HG03045 (cell line): Measurements from ENCODE around the gene SCUBE3.

Experiments used
- ATAC-seq: cut with Tn5 transposase; IDR thresholded peaks from one replicate; pipeline ENCODE4 v1.9.1; 2021; ENCODE audit warnings: mild to moderate bottlenecking, moderate library complexity; ENCODE audit not compliant: unreplicated experiment

SCUBE3 gene

GRCh38 chr6:35181308-35181932 is 32.3 kb upstream of the SCUBE3 start:
- no peak for ATAC-seq

- ATAC-seq, result no peak
Observed at GRCh38 chr6:35181933-35182612, 31.7 kb upstream of the SCUBE3 start.

GRCh38 chr6:35183281-35183680 is 30.5 kb upstream of the SCUBE3 start:
- ATAC-seq, result no peak

DNA sequence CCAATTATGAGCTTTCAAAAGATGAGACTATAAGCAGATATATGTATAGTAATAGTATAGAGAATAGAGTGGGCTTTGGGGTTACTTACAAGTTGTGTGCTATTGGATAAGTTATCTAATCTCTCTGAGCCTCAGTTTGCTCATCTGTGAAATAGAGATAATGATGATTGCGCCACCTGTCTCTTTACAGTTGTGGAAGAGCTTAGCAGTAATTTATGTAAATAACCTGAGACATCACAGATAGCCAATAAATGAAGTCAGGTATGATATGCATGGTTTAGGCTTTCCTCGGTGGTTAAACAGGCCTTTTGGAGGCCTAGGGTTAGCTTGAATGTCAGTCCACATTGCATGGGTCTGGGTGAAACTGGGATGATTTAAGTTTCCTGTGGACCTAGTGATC is 29.8 kb upstream of the SCUBE3 start:
- no peak for ATAC-seq

GRCh38 chr6:35184580-35185301 is 29.0 kb upstream of the SCUBE3 start:
- no peak for ATAC-seq

DNA sequence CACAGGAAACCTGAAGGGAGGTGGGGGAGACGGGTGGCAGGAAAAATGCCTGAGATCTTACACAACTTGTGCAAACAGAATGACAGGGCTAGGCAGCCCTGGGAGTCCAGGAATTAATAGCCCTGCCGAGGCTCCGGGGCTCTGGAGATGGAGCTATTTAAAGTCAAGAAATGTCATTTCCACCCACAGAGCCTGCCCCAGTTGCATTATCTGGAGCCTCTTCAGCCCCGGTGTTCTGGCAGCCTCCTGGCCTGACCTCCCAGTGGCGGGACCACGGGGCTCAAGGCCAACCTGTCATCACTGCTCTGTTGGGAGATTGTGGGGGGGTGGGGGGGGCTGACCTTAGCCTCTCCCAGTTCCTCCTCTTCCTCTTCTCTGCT is 28.5 kb upstream of the SCUBE3 start:
- ATAC-seq, result no peak

DNA sequence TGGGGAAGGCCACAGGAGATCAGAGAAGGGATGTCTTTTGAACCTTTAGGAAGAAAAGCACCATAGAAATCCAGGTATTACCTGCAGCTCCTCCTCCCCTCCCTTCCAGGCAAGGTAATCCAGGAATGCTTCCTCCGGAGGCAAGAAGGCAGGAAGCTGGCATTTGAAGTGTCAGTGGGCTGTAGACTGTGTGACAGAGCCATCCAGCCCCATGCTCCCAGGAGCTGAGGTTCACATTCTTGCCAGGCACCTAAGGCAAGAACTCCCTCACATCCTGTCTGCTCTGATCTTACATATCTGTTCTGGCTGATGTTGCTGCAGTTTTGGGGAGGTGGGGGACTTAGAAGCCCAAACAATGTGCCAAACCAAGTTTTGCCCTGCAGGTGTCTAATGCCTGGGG is 27.8 kb upstream of the SCUBE3 start:
- ATAC-seq, result no peak

- no peak for ATAC-seq
Observed at GRCh38 chr6:35186571-35186970, 27.2 kb upstream of the SCUBE3 start.

DNA sequence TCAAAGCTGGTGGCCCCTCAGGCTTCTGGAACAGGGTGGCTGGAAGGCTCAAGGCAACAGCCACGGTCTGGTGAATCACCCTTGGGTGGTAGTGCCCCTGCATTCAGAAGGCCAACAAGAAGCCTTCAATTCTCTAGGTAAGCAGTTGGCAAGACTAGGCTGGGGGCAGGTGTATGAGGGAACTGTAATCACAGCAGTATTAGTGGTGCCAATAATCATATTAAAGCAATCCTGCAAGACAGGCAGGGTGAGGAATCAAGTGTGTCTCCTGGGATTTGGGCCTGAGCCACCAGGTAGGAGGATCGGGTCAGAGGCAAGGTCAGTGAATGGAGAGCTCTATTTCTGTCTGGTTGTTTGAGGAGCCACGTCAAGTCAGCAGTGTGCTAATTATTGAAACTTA is 24.9 kb upstream of the SCUBE3 start:
- ATAC-seq, result no peak

DNA sequence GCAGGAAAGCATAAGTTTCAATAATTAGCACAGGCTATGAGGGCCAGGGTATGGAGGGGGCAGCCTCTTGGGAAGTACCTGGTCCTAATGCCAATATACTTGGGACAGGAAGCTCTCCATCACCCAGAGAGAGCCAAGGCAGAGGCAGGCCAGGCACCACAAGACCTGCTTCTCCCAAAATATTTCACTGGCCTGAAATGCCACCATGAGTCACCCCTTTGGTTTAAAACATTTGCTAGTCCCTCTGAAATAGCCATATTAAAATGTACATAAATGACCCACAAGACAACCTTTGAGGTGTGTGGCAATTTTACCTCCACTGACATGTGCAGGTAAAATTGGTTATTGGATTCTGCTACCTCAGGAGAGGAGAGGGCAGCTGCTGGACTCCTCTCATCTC is 23.4 kb upstream of the SCUBE3 start:
- ATAC-seq, result no peak

DNA sequence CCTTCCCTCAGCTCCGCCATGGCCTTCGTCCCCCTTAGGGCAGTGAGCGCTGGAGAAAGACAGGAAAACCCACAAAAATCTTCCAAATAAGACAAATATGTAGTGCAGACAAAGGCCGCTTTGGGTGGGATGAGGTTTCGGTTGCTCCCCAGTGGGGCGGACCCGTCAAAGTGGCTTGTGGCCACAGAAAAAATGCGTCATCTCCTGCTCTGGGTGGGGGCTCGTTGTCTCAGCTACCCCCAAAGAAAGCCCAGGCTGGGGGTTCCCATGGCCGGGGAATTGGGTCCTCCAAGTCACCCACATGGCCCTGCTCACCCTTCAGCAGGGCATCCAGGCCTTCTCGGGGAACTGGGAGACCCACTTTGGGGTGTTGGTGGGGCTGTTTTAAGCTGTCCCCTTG is 21.9 kb upstream of the SCUBE3 start:
- no peak for ATAC-seq

GRCh38 chr6:35192301-35192860 is 21.4 kb upstream of the SCUBE3 start:
- ATAC-seq, result no peak

DNA sequence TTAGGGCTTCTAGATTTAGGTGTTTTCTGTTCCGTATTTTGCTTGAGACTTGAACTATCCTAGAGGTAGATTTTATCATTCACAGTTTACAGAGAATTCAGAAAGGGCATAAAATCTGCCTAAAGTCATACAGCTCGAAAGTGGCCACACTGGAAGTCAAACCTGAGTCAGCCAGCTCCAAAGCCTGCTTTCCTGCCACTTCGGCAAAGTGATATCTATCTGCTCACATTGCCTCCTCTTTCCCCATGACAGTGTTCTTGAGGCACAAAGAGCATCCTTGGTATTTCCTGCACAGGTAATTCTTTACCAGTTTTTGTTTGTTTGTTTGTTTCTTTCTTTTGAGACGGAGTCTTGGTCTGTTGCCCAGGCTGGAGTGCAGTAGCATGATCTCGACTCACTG is 19.4 kb upstream of the SCUBE3 start:
- ATAC-seq, result no peak

GRCh38 chr6:35195120-35195780 is 18.5 kb upstream of the SCUBE3 start:
- ATAC-seq, result no peak

GRCh38 chr6:35197196-35197595 is 16.6 kb upstream of the SCUBE3 start:
- ATAC-seq, result no peak

DNA sequence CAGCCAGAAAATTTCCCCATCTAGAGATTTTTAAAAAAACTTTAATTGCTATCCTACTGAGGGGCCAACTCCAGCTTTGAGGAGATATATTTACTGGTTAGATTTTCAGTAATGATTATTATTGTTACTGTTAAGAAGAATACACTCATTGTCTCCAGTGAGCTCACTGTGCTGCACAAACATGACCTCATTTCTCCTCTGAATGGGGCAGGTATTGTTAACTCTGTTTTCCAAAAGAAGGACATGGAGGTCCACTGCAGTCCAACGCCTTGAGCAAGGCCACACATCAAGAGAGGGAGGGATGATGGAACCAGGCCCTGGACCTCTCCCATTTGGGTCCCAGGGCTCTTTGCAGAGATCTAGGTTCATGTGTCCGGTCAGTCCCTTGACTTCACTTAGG is 13.9 kb upstream of the SCUBE3 start:
- ATAC-seq, result no peak

DNA sequence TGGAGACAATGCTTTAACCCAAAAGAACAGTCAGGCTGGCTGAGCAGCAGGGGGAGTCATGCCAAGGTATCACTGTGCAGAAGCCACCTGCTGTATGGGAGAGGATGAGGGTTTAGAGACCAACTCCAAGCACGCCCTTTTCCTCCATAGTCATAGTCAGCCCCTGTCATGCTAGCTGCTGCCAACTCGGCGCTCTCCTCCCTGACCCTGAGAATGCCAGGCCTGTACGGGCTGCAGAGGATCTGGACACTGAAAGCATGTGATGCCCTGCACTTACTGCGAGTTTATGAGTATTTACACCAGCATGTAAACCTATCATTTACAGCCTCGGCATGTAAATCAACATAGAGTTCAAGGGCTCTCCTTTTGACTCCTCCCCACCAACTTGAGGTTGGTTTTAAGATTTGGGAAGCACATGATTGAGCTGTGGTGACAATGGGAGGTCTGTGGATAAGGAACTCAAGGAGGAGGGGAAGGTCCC is 11.7 kb upstream of the SCUBE3 start:
- ATAC-seq, result no peak

DNA sequence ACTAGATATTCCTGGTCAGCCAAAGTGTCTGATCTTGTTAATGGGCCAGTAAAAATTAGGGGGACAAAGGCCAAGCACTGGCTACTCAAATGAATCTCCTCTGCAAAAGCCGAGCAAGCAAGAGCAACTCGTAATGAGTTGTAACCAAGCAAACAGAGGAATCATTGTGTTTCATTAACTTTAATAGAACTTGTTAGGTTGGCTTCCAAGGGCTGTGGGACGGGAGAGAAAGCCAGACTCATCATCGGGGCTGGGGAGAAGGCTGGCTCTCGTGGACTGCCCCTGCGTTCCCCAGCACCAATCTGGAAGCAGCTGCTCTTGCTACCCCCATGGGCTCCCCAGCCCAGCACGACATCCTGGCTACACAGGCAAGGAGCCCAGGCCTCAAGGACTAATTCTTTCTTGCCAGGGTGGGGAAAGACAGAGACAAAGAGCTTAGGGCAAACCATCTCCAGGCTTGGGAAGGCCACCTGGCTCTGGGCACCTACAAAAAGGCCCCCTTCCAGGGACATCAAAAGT is 10.5 kb upstream of the SCUBE3 start:
- no peak for ATAC-seq

- ATAC-seq, result no peak
Observed at GRCh38 chr6:35203680-35204079, 10.1 kb upstream of the SCUBE3 start.

DNA sequence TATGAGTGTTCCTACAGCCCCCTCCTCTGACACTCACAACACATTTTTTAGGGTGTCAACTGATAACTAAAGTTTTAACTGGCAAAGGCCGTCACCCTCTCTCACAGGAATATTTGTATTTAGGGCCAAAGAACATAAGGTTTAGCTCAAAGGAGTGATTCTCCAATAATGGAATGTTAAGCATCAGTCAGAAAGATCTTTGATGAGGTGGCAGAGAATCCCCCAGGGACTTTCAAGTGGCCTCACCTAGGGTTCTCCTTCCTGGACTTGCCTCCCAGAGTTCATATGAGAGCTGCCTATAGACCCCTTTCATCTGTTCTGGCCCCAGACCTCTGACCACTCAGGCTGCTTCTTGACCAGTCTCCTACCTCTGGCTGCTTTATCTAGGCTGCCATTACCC is 7.4 kb upstream of the SCUBE3 start:
- no peak for ATAC-seq

GRCh38 chr6:35208419-35208818 is 5.3 kb upstream of the SCUBE3 start:
- ATAC-seq, result no peak
